GM21515 (cell line): ENCODE results near the gene ELOVL5.
"Not testable (repeated sequence)": the region's sequence is repeated elsewhere in the genome, so short reads cannot be mapped to it uniquely, and the experiment has no call there.

Experiments used
- ATAC-seq: cut with Tn5 transposase; IDR thresholded peaks from one replicate; pipeline ENCODE4 v1.9.1; 2021; ENCODE audit not compliant: unreplicated experiment

Gene ELOVL5

GRCh38 chr6:53306217-53306616 is 42.5 kb downstream of the ELOVL5 start:
- not testable (repeated sequence) for ATAC-seq

- not testable (repeated sequence) for ATAC-seq
These were observed 43.2 kb downstream of the ELOVL5 start for GRCh38 chr6:53305506-53306005.

- ATAC-seq = not testable (repeated sequence)
These were observed 43.8 kb downstream of the ELOVL5 start for GRCh38 chr6:53304953-53305352.

GRCh38 chr6:53302678-53303360 is 45.9 kb downstream of the ELOVL5 start:
- no peak for ATAC-seq

GRCh38 chr6:53301801-53302537 is 46.8 kb downstream of the ELOVL5 start:
- no peak for ATAC-seq

- ATAC-seq = no peak
These were observed 47.8 kb downstream of the ELOVL5 start for GRCh38 chr6:53300656-53301551.

- no peak for ATAC-seq
These were observed 49.3 kb downstream of the ELOVL5 start for GRCh38 chr6:53299331-53300005.

GRCh38 chr6:53297004-53297403 is 51.7 kb downstream of the ELOVL5 start:
- ATAC-seq = no peak

- no peak for ATAC-seq
These were observed 53.6 kb downstream of the ELOVL5 start for GRCh38 chr6:53295176-53295575.

GRCh38 chr6:53294611-53295010 is 54.1 kb downstream of the ELOVL5 start:
- no peak for ATAC-seq

GRCh38 chr6:53294095-53294494 is 54.7 kb downstream of the ELOVL5 start:
- no peak for ATAC-seq

- no peak for ATAC-seq
These were observed 55.1 kb downstream of the ELOVL5 start for GRCh38 chr6:53293691-53294090.

GRCh38 chr6:53290537-53291510 is 57.9 kb downstream of the ELOVL5 start:
- no peak for ATAC-seq

- ATAC-seq = no peak
These were observed 61.2 kb downstream of the ELOVL5 start for GRCh38 chr6:53287336-53288225.

- ATAC-seq = peak; percentile 55
These were observed 63.8 kb downstream of the ELOVL5 start for GRCh38 chr6:53284901-53285300.

- no peak for ATAC-seq
These were observed 66.0 kb downstream of the ELOVL5 start for GRCh38 chr6:53282741-53283140.

- ATAC-seq = no peak
These were observed 66.5 kb downstream of the ELOVL5 start for GRCh38 chr6:53282234-53282633.

GRCh38 chr6:53281518-53282215 is 67.1 kb downstream of the ELOVL5 start:
- peak; percentile 54 for ATAC-seq
